DND-41 (cell line): ENCODE measurements around the gene PRSS21.

Source experiments
- ATAC-seq: fragments of 200-7000 bp; cut with Tn5 transposase; 3 replicates; pipeline ENCODE4 v1.9.1; 2021; ENCODE audit warnings: low read depth; ENCODE audit not compliant: insufficient read depth
- DNase-seq: peaks from one replicate; pipeline ENCODE4 v3.0.0-alpha.2; 2020
- H2AFZ ChIP-seq: 2 replicates; pipeline ENCODE4 v1.6.0; 2012; ENCODE audit warnings: low read depth, low read length
- H3K27ac ChIP-seq: 2 replicates; pipeline ENCODE4 v1.5.1; 2012; ENCODE audit warnings: low read length, inconsistent platforms
- H3K27me3 ChIP-seq: fragments of 200-600 bp; sonication (generic); 2 replicates; pipeline ENCODE4 v1.6.0; 2012; ENCODE audit warnings: low read length, mild to moderate bottlenecking, inconsistent platforms; ENCODE audit not compliant: insufficient read depth, poor library complexity
- H3K36me3 ChIP-seq: 2 replicates; pipeline ENCODE4 v1.5.1; 2012; ENCODE audit warnings: low read length, inconsistent platforms; ENCODE audit not compliant: insufficient read depth
- H3K4me1 ChIP-seq: 2 replicates; pipeline ENCODE4 v1.5.1; 2012; ENCODE audit warnings: mild to moderate bottlenecking, low read length; ENCODE audit not compliant: insufficient read depth
- H3K4me2 ChIP-seq: 2 replicates; pipeline ENCODE4 v1.6.0; 2012; ENCODE audit warnings: mild to moderate bottlenecking, moderate library complexity, low read length, inconsistent platforms; ENCODE audit not compliant: insufficient read depth
- H3K4me3 ChIP-seq, 2 experiments: fragments of 200-600 bp in 1 of 2; shearing (Covaris generic) in 1 of 2; 2 replicates each; pipeline ENCODE4 v1.5.1; 2012 to 2016; ENCODE audit warnings: inconsistent platforms in 2 of 2, low read length in 2 of 2, mild to moderate bottlenecking in 2 of 2, low read depth in 1 of 2, moderate library complexity in 1 of 2
- H3K79me2 ChIP-seq: 2 replicates; pipeline ENCODE4 v1.6.0; 2012; ENCODE audit warnings: low read length, inconsistent platforms; ENCODE audit not compliant: insufficient read depth
- H3K9ac ChIP-seq: 2 replicates; pipeline ENCODE4 v1.6.0; 2012; ENCODE audit warnings: low read depth, mild to moderate bottlenecking, inconsistent platforms, low read length, moderate library complexity
- H3K9me3 ChIP-seq: 2 replicates; pipeline ENCODE4 v1.5.1; 2012; ENCODE audit warnings: low read length, moderate library complexity, mild to moderate bottlenecking, inconsistent platforms; ENCODE audit not compliant: insufficient read depth, severe bottlenecking
- H4K20me1 ChIP-seq: 2 replicates; pipeline ENCODE4 v1.6.0; 2012; ENCODE audit warnings: low read length; ENCODE audit not compliant: insufficient read depth
- CTCF ChIP-seq: IDR thresholded peaks from 2 replicates; pipeline ENCODE4 v1.5.1; 2012; ENCODE audit warnings: borderline replicate concordance, low read length, moderate library complexity, mild to moderate bottlenecking; ENCODE audit not compliant: poor library complexity, severe bottlenecking; ENCODE audit errors: extremely low read depth
- EZH2 ChIP-seq: IDR thresholded peaks from 3 replicates; pipeline ENCODE4 v1.6.1; 2012; ENCODE audit warnings: borderline replicate concordance, low read depth, mild to moderate bottlenecking, moderate library complexity, low read length, inconsistent platforms; ENCODE audit not compliant: severe bottlenecking

PRSS21 gene

GRCh38 chr16:2835638-2836493 is 18.8 kb downstream of the PRSS21 start:
- TF ChIP-seq CTCF = no peak
- TF ChIP-seq EZH2 = no peak
- Histone ChIP-seq H2AFZ (no peak overlapping the region), H3K4me3 (no peak overlapping the region), H3K9me3 (no peaks in the 10 kb centered on the region), H3K4me2 (no peak overlapping the region), H4K20me1 (no peaks in the 10 kb centered on the region), H3K27ac (no peak overlapping the region), H3K79me2 (no peaks in the 10 kb centered on the region), H3K4me1 (no peaks in the 10 kb centered on the region), H3K9ac (no peak overlapping the region), H3K36me3 (no peaks in the 10 kb centered on the region), H3K27me3 (no peaks in the 10 kb centered on the region)
- DNase-seq (no peak), ATAC-seq (no peak)

GRCh38 chr16:2836646-2837508 is 19.8 kb downstream of the PRSS21 start:
- Histone ChIP-seq H3K4me2 (no peak overlapping the region), H2AFZ (no peak overlapping the region), H3K36me3 (no peaks in the 10 kb centered on the region), H4K20me1 (no peaks in the 10 kb centered on the region), H3K79me2 (no peaks in the 10 kb centered on the region), H3K27me3 (no peaks in the 10 kb centered on the region), H3K9me3 (no peaks in the 10 kb centered on the region), H3K4me1 (no peaks in the 10 kb centered on the region), H3K4me3 (no peak overlapping the region), H3K9ac (no peak overlapping the region), H3K27ac (no peak overlapping the region)
- no peak for TF ChIP-seq CTCF
- no peak for TF ChIP-seq EZH2
- no peak for ATAC-seq
- no peak for DNase-seq

GRCh38 chr16:2838928-2839327 is 21.9 kb downstream of the PRSS21 start:
- H3K27me3 ChIP-seq = no peaks in the 10 kb centered on the region
- H3K27ac ChIP-seq = no peak overlapping the region
- no peak overlapping the region for H3K4me3 ChIP-seq
- no peak for TF ChIP-seq EZH2
- TF ChIP-seq CTCF = peak; percentile 88
- no peak overlapping the region for H2AFZ ChIP-seq
- no peak overlapping the region for H3K9ac ChIP-seq
- no peak overlapping the region for H3K4me2 ChIP-seq
- no peaks in the 10 kb centered on the region for H3K36me3 ChIP-seq
- no peaks in the 10 kb centered on the region for H3K9me3 ChIP-seq
- H4K20me1 ChIP-seq = no peaks in the 10 kb centered on the region
- ATAC-seq = peak; percentile 91
- peak; percentile 52 for DNase-seq
- no peaks in the 10 kb centered on the region for H3K4me1 ChIP-seq
- no peaks in the 10 kb centered on the region for H3K79me2 ChIP-seq
